Measurements from ENCODE around the gene NRM. TPM values are rescaled to one million over a fixed set of nuclear protein-coding genes. Genes with fewer than 3 reads are reported as not detected.

The NRM gene
- total and polyA plus RNA-seq, 2 of the 13 experiments (the other 11 are each of a cell fraction or from before 2014, with no cell fraction given), result 12.5 to 16.0 TPM

GRCh38 chr6:30647242-30648116 lies 43.3 kb downstream of the NRM start (continued):
- TF ChIP-seq FOXO4 (CRISPR knock-in tag; conservative IDR thresholded peaks at IDR 0.05) (peak; percentile 99), ZNF264 (CRISPR knock-in tag; IDR thresholded peaks at IDR 0.05) (peak; percentile 72; the same call in 1 of the 2 replicates), HNF1B (CRISPR knock-in tag; IDR thresholded peaks at IDR 0.05) (peak; percentile 89), ZNF501 (CRISPR knock-in tag; IDR thresholded peaks at IDR 0.05) (peak; percentile 94), KDM5B (CRISPR knock-in tag; IDR thresholded peaks at IDR 0.05; ENCODE audit: borderline replicate concordance) (peak; percentile 98), ZBTB20 (CRISPR knock-in tag; IDR thresholded peaks at IDR 0.05; ENCODE audit: borderline replicate concordance, low read depth) (peak; percentile 74), ZFY (CRISPR knock-in tag; IDR thresholded peaks at IDR 0.05) (peak; percentile 97), HDAC1 (CRISPR knock-in tag; IDR thresholded peaks at IDR 0.05) (peak; percentile 99), ZIK1 (CRISPR knock-in tag; IDR thresholded peaks at IDR 0.05; ENCODE audit: borderline replicate concordance, low read depth) (peak; percentile 81; the same call in 1 of the 2 replicates), ATF7 (IDR thresholded peaks at IDR 0.05) (no peak), ATF7 (CRISPR knock-in tag; IDR thresholded peaks at IDR 0.05) (no peak), SNAI1 (CRISPR knock-in tag; IDR thresholded peaks at IDR 0.05; ENCODE audit: borderline replicate concordance) (peak; percentile 83; the same call in 1 of the 2 replicates), CENPT (CRISPR knock-in tag; IDR thresholded peaks at IDR 0.05; ENCODE audit: low read depth) (0 out of 2 replicates have a peak, but pooled peaks have one; percentile 37), ZNF138 (CRISPR knock-in tag; IDR thresholded peaks at IDR 0.05; ENCODE audit: low read depth) (peak; percentile 67), FOXO1 (CRISPR knock-in tag; IDR thresholded peaks at IDR 0.05) (peak; percentile 28; the same call in 1 of the 2 replicates), ZNF841 (CRISPR knock-in tag; IDR thresholded peaks at IDR 0.05; ENCODE audit: borderline replicate concordance) (no peak), ZNF879 (CRISPR knock-in tag; IDR thresholded peaks at IDR 0.05) (no peak), ATF3 (CRISPR knock-in tag; IDR thresholded peaks at IDR 0.05) (0 out of 2 replicates have a peak, but pooled peaks have one; percentile 34), MZF1 (CRISPR knock-in tag; IDR thresholded peaks at IDR 0.05; ENCODE audit: borderline replicate concordance) (peak; percentile 37; the same call in 1 of the 2 replicates), PRDM4 (CRISPR knock-in tag; IDR thresholded peaks at IDR 0.05; ENCODE audit: borderline replicate concordance) (no peak), DR1 (CRISPR knock-in tag; IDR thresholded peaks at IDR 0.05) (peak; percentile 90), ZBTB14 (CRISPR knock-in tag; IDR thresholded peaks at IDR 0.05) (peak; percentile 75)

Data from HepG2 (cell line).